GM18499 (cell line): ENCODE measurements around the gene TRPM1.
A peak's percentile ranks its signal among the peaks of the same experiment; 100 is the strongest.

ENCODE experiments used
- ATAC-seq: cut with Tn5 transposase; IDR thresholded peaks from one replicate; pipeline ENCODE4 v1.9.1; 2021; ENCODE audit warnings: moderate number of reproducible peaks; ENCODE audit not compliant: insufficient read depth, unreplicated experiment

Gene TRPM1

DNA sequence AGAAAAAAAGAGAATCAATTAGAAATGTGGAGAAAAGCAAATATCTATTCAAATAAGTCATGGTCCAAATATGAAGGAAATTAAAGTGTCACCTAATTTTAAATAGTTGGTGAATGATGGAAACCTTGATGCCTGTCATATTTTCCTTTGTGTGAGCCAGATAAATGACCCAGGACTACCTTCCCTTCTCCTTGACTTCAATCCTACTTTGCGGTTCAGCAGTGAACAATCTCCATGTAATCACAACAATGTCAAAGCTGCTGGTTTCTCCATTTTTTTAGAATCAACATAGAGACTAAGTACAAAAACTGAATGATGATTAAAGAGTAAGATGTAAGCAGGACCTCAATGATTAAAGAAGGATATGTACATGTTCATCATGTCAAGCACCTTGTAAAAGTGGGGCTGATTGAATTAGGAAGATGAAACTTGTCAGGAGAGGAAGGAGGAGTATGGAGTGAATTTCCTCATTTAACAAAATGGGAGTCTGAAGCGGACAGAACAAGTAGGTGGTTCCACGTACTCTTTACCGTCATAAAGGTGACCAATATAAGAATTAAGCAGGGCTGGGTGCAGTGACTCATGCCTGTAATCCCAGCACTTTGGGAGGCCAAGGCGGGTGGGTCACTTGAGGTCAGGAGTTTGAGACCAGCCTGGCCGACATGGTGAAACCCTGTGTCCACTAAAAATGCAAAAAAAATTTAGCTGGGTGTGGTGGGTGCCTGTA lies 43.1 kb downstream of the TRPM1 start:
- ATAC-seq, result no peak

DNA sequence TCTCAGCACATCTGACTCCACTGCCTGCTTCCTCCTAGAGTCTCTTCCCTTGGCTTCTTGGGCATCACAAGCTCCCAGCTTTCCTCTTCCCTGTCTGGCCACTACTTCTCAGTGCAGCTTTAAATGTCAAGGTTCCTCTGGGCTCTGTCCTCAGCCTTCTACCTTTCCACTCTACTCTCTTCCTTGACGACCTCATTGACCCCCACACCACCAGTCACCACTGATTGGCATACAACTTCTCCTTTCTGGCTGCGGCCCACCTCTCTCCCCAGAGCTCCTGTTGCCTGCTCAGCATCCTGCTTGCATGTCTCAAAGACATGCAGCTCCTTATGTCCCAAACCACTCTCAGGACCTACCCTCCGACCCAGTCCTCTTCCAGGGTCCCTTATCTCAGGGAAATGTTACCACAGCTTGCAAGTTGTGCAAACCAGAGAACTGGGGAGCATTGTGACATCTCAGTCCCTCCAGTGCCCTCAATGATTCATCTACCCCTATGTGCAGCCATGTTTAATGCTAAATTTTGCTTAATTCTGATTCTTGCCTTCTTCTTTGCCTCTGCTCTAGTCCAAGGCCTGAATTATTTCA lies 49.9 kb downstream of the TRPM1 start:
- ATAC-seq, result no peak

DNA sequence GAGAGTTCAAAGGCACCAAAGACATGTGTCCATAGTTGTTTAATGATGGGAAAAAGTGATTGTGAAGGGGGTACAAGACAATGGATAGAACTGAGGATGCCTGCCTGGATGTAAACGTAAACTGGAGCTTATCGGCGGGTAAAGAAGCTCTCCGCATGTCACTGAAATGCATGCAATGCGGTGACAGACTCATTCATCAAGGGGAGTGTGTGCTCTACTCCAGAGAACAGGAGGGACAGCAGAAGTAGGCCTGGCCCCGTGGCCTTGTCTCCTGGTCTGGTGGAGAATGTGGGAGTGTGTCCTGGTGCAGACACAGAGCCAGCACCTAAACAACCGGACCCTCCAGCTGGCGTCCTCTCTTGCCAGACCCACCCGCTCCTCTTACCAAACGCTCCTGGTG lies 50.6 kb downstream of the TRPM1 start:
- no peak for ATAC-seq

DNA sequence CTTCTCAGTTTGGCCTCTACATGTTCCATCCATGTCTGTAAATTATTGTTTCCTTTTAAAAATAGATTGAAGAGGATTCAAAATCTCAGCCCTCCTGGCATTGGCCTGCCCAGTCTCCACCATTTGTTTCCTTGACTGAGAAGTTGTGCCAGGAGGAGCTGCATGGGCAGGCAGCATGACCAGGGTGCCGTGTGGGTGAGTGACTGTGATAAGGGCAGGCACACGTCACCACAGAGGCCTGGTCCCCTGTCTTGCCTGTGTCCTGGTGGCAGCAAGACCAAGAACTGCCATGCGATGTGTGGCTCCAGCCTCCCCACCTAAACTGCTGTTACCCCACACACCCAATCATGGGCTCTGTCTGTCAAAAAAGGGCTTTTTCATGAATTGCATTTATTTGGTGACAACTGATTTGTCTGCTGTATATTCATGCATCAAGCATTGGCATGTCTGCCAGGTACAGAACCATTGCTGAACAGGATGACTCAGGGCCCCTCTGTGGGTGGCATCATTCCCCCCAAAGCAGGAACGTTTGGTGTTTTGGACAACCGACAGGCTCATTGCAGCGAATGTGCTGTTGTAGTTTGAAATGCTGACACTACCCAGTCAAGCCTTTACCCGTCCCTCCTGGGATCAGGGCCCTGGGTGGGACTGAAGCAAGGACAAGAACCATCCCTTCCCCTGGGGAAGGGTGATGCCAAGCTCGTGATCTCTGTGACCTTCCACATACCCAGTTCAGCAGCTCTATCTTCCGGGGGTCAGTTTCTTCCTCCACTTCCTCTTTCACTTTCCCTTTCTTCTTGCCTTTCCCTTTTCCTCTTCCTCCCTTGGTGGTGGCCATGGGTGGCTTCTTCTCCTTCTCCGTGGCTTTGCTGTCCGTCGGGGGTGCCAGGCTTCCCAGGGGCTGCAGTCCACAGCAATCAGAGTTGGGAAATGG lies 51.6 kb downstream of the TRPM1 start:
- no peak for ATAC-seq

DNA sequence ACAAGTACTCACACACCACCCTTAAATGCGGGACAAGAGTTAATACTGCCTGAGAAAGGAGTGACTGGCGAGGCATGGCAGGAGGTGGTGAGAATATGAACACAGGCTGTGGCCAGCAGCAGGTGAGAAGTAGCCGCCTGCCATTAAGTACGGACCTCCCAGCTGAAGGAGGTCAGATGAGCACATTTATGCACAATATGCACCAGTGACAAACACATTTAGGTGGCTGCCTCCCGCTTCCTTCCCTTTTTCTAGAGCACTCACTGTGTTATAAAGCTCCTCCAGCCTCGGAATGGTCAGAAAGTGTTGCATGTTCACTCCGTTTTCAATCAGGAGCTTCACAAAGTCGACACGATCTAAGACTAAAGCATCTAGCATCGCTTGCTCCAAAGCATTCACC lies 52.4 kb downstream of the TRPM1 start:
- no peak for ATAC-seq

DNA sequence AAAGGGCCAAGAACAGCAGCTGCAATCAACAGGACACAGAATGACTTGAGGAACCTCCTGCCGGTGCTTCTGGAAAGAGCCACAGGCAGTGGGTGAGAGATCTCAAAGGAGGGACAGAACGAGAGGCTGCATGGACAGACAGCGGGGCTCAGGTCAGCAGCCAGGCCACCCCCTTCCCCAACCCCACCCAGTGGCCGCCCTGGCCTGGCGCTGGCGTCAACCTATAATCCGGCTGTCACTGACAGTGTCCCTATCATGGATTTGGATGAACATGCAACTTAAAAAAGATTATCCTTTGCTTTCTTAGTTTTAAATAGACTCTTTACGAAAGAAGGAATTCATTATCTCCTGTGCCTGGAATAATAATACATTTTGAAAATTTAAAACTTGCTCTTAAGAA lies 54.1 kb downstream of the TRPM1 start:
- no peak for ATAC-seq

DNA sequence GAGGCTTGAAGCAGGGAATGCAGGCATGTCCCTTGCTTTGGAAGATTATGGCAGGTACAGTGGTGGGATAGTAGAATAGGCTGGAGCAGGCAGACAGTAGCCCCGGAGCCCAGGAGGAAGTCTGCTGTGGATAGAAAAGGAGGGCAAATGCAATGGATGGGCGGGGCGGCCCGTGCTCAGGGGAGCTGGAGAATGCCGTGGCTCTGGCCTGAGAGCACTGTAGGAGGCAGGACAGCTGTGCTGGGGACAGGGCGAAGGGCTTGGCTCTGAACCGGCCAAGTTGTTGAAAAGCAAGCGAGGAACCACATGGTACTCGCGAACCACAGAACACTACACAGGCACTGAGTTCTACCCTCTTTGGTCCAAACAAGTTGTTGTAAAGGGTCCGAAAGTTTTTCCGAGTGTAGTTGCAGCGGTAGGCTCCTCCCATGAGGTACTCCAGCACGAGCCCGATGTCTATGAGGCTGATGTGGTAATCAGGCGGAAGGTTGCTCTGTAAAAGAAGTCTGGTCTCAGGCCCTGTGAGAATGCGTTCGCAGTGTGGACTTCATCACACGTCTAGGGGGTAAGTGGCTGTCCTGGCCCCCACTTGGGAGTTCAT lies 54.7 kb downstream of the TRPM1 start:
- ATAC-seq, result no peak

DNA sequence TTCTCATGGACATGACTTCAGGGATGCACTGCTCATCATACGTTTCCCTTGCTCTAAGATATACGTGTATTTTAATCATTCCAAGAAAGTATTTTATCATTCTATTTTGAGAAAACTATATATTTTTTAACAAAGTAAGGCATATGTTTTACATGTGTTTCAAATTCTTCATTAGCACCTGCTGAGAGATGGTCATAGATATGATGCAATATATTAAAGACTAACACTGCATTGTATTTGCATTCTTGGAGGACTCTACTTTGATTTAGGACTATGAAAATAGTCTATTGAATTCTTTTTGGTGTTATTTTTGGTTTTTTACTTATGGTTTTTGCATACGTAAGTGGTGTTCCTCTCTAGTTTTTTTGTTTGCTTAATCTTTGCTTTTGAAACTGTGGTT lies 55.9 kb downstream of the TRPM1 start:
- ATAC-seq, result no peak

DNA sequence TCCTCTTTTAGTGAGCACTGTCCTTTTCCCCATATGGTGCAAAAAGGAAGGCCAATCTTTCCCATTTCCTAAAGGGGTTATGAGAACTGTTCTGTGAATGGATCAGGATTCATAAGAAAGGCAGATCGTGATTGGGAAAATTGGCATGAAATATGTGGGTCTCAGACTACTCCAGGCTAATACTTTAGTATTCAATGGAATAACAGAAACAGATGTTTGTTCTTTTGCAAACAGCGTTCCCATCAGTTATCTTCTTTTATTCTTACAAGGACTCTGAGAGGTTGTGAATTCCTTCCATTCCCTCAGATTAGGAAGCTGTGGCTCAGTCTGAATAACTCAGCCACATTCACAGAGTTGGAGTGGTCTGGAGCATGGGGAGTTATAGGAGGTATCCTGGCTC lies 58.8 kb downstream of the TRPM1 start:
- ATAC-seq, result no peak

DNA sequence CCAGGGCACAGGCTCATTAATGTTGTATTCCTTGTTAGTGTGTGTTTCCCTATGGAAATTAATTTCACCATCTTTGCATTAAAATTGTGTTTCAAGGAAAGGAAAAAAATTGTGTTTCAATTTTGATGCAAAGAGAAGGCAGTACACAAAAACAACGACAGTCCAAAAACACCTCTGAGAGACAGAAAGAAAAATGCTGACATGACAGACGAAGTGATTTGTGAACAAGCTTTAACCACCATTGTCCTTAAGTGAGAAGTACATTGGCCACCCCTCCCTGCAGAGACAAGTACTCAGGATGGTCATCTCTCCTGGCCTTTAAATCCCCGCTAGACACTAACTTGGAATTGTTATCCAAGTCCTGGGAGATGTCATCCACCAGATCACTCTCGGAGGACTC lies 59.9 kb downstream of the TRPM1 start:
- no peak for ATAC-seq

DNA sequence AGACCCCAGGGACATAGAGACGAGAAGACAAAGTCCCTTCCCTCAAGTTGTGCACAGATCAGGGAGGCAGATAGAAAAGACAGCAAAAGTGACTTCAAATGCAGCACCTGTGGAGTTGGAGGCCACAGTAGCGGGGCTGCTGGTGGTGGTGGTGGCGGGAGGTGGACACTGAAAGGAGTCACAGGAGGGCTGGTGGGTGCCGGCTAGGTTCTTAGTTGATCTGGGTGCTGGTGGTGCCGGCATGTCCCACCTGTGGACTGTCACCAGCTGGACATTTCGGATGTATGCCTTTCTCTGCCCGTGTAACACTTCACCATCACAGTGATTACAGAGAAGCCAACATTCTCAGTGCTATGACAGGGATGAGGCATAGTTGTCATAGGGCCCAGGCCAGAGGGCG lies 60.9 kb downstream of the TRPM1 start:
- no peak for ATAC-seq

DNA sequence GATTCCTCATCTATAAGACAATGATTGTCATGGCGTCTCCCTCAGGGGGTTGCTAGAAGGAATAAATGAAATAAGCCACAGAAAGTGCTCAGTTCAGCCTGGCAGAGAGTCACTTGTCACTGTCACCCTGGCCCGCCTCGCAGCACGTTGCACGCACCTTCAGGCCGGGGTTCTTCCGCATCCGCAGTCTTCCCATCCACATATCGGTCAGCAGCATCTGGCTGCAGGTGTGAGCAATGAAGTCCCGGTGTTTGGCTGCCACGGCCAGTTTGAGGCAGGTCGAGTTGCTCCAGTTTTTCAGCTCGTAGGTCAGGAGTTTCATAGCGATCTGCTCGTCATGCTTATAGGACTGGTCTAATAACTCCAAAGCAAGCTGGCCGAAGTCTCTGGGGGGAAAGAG lies 61.6 kb downstream of the TRPM1 start:
- no peak for ATAC-seq

DNA sequence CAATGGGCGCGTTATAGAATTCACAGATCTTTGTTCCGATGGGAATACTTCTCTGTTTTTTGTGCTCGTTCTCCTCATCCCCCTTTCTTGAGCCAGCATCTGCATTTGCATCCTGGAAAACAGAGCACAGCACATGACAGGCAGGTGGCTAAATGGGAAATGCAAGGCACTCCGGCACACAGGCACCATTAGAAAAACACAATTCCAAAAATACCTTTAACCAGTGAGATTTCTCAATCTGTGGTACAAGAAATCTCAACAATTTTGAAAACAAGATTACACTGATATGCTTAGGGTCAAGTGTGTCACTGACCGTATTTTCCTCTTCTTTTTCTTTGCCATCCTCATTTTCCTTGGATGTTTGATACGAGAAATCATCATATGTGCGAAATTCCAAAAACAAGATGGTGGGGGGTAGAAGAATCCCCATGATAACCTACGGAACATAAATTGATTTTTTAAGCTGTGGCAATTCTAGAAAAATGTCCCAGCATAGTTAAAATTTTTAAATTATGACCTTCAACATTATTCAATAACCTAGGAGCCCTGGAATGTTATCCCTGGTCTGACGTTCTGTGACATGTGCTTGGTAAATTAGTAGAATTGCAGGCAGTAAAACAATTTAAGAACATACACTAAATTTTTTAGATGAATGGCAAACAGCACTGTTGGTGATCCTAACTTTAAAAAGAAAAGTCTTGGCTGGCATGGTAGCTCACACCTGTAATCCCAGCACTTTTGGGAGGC lies 63.6 kb downstream of the TRPM1 start:
- no peak for ATAC-seq

DNA sequence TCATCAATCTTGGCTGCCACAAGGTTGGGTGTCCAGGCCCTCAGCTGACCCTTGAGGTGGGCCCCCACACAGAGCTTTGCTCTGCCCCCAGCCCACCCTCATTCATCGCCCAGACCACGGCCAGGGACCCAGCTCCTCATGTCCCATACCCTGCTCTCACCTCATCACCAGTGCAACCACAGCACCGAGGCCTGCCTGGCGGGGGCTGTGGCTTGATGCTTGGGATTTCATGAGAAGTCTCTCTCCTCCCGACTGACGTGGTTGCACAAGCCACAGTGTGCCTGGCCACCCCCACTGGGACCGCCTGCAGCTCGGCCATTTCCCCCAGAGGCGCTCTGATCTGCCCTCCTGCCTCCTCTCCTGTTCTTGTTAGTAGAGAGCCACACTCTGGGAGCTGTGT lies 64.7 kb downstream of the TRPM1 start:
- no peak for ATAC-seq

DNA sequence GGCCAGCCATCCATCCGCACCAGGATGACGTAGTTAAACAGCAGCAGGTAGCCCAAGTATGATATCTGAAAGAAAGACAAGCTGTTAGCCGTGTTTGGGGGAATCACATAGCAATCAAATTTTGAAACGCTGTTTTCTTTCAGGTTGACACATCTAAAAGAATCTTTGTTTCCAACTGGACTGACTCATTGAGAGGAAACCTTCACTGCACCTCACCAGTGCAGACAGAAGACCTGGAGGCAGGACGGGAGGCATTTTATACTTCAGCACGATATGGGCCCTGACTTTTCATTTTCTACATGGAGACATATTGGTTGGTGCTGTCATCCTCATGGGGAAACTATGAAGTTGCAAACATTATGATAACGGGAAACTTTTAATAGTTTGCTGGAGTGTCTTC lies 65.9 kb downstream of the TRPM1 start:
- ATAC-seq, result no peak

DNA sequence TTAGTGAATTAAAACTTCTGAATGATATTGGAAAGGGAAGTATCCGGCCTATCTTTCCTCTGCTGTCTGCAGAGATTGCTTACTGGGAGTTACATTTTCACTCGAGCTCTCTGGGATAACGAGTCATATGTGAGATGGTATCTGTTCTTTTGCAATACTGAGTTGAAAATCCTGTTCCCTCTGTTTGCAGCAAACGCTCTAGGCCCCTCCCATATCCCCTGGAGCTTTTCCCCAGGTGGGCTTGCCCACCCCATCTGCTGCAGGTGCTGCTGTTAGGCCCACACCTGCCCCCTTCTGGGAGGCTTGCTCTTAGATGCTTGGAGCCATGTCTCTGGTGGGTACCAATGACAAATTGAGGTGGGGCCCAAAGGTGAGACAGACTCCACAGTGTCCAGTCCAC lies 67.4 kb downstream of the TRPM1 start:
- ATAC-seq, result no peak

DNA sequence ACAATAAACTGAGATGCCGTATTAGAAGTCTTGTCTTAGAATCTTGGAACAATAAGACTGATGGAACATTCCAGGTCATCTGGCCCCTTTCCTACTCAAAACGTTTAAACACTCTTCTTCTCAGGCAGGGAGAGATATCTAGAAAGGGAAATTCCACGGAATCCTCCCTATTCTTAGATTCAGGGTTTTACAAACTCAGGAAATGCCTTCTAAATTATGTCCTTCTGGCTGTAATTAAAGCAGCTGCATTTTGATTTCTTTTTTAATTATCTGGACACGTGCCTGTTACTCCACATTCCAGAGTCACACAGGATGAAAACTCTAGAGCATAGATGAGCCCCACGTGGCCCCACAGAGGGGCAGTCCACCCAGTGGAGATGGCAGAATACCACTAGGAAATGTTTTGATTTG lies 68.6 kb downstream of the TRPM1 start:
- ATAC-seq, result no peak

DNA sequence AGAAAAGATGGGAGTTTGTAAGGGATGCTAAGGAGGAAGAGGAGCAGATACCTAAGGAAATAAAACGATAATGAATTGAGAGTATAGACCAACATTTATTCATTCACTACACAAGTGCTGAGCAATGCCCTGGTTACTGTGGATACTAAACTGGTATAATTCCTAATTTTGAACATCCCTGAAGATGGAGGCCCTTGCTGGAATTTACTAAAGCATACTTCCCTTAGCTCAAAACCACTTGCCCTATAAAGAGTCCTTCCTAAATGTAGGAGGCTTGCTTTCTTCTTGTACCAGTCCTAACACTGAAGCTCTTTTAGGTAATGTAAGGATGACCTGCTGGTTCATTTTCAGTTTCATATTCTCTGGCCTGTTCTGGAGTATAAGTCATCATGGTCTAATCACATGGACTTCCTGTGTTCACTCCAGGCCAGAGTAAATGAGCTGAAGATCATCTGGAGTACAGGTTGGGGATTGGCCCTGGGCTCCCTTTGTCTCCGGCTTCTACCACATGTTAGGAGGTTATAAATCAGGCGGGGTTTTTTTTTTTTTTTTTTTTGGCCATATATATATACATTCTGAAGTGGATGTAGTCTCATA lies 70.0 kb downstream of the TRPM1 start:
- peak; percentile 76 for ATAC-seq

DNA sequence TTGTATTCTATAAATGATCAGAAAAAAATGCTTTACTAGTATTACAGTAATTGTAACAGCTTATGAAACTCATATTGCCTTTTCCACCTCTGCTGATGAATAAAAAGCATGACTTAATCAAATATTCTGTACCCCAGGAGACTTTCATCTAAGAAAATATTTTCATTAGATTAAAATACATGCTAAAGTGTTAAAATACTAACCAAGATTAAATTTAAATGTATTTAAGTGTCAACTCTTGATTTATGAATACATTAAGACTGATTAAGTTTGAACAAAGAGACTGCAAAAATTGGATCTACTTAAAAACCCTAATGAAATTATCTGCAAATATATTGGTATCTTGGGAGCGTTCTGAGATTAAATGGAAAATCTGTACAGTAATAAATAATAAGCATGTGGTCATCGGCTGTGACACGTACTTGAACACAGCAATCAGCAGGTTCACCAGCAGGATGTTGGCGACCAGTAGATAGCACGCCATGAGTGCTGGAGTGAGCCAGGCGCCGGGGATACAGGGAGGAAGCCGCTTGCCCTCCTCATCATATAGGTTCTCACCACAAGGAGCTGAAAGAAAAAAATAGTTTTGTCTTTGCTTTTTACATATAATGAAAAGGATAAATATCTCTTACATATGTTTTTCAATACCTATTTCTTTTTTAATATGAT lies 73.5 kb downstream of the TRPM1 start:
- ATAC-seq, result no peak
